ENCODE results near the gene SMARCC2. TPM values are rescaled to one million over a fixed set of nuclear protein-coding genes. Genes with fewer than 3 reads are reported as not detected.

Gene SMARCC2
- total RNA-seq, 1 experiment from 2014 or later, result 129 TPM

GRCh38 chr12:56114084-56114483 is 75.2 kb downstream of the SMARCC2 start:
- H3K27ac ChIP-seq (ENCODE audit: low read length), result no peak overlapping the region
- in situ Hi-C loops (cut with HindIII; ENCODE audit: low pct_unique_long_range_greater_than_20kb, low sequenced_read_pairs) (no loop called here), intact Hi-C loops (cut with micrococcal nuclease; ENCODE audit: unreplicated experiment) (loop anchor here (10.0 kb wide), 1 partner anchor 69 kb away; the partner anchor contains the start of gene RPS26)
- POLR2A ChIA-PET, result no interaction called here
- peaks cover 36% of the 10 kb centered on the region for H3K36me3 ChIP-seq (ENCODE audit: control insufficient read depth, insufficient read depth, low read length)
- no peaks in the 10 kb centered on the region for H3K27me3 ChIP-seq (ENCODE audit: control insufficient read depth, insufficient read depth, low read length)
- peaks cover 18% of the 10 kb centered on the region for H3K4me1 ChIP-seq (ENCODE audit: control insufficient read depth, insufficient read depth, low read length)
- TF ChIP-seq SIN3A (IDR thresholded peaks at IDR 0.05; ENCODE audit: borderline replicate concordance, insufficient read depth, low read depth, low read length), result no peak
- TF ChIP-seq, protein P1, sequence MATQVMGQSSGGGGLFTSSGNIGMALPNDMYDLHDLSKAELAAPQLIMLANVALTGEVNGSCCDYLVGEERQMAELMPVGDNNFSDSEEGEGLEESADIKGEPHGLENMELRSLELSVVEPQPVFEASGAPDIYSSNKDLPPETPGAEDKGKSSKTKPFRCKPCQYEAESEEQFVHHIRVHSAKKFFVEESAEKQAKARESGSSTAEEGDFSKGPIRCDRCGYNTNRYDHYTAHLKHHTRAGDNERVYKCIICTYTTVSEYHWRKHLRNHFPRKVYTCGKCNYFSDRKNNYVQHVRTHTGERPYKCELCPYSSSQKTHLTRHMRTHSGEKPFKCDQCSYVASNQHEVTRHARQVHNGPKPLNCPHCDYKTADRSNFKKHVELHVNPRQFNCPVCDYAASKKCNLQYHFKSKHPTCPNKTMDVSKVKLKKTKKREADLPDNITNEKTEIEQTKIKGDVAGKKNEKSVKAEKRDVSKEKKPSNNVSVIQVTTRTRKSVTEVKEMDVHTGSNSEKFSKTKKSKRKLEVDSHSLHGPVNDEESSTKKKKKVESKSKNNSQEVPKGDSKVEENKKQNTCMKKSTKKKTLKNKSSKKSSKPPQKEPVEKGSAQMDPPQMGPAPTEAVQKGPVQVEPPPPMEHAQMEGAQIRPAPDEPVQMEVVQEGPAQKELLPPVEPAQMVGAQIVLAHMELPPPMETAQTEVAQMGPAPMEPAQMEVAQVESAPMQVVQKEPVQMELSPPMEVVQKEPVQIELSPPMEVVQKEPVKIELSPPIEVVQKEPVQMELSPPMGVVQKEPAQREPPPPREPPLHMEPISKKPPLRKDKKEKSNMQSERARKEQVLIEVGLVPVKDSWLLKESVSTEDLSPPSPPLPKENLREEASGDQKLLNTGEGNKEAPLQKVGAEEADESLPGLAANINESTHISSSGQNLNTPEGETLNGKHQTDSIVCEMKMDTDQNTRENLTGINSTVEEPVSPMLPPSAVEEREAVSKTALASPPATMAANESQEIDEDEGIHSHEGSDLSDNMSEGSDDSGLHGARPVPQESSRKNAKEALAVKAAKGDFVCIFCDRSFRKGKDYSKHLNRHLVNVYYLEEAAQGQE (IDR thresholded peaks at IDR 0.05; ENCODE audit: insufficient read depth in 1 of 2, low read depth in 2 of 2, low read length in 1 of 2), result no peak
- TF ChIP-seq, protein P2, sequence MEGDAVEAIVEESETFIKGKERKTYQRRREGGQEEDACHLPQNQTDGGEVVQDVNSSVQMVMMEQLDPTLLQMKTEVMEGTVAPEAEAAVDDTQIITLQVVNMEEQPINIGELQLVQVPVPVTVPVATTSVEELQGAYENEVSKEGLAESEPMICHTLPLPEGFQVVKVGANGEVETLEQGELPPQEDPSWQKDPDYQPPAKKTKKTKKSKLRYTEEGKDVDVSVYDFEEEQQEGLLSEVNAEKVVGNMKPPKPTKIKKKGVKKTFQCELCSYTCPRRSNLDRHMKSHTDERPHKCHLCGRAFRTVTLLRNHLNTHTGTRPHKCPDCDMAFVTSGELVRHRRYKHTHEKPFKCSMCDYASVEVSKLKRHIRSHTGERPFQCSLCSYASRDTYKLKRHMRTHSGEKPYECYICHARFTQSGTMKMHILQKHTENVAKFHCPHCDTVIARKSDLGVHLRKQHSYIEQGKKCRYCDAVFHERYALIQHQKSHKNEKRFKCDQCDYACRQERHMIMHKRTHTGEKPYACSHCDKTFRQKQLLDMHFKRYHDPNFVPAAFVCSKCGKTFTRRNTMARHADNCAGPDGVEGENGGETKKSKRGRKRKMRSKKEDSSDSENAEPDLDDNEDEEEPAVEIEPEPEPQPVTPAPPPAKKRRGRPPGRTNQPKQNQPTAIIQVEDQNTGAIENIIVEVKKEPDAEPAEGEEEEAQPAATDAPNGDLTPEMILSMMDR (IDR thresholded peaks at IDR 0.05), result no peak
- TF ChIP-seq TCF7L2 (IDR thresholded peaks at IDR 0.05; ENCODE audit: low read depth, low read length), result no peak
- TF ChIP-seq POLR2AphosphoS5 (IDR thresholded peaks at IDR 0.05; ENCODE audit: low read depth, low read length), result no peak
- ATAC-seq (no peak), DNase-seq (ENCODE audit: low read depth, low spot score) (no peak)
- H3K9me3 ChIP-seq (ENCODE audit: control insufficient read depth, insufficient read depth, low read depth, low read length), result no peaks in the 10 kb centered on the region
- BruUV-seq (replicated peaks), result no TSS peak
- CTCF ChIA-PET, result no interaction called here
- H3K4me3 ChIP-seq (ENCODE audit: low read depth in 2 of 2, low read length in 2 of 2), result no peak overlapping the region

Other genes starting within 250 kb of the SMARCC2 start
- gene PMEL, start 223.4 kb downstream of the SMARCC2 start, total RNA-seq (2021; ENCODE audit: unreplicated experiment), result 1.2 TPM
- 72.9 TPM for gene CDK2, start 222.7 kb downstream of the SMARCC2 start, total RNA-seq (2021; ENCODE audit: unreplicated experiment)
- 102 TPM for gene RAB5B, start 215.4 kb downstream of the SMARCC2 start, total RNA-seq (2021; ENCODE audit: unreplicated experiment)
- 20.7 TPM for gene SUOX, start 192.2 kb downstream of the SMARCC2 start, total RNA-seq (2021; ENCODE audit: unreplicated experiment)
- 6.9 TPM for gene IKZF4, start 168.4 kb downstream of the SMARCC2 start, total RNA-seq (2021; ENCODE audit: unreplicated experiment)
- gene RPS26, start 147.6 kb downstream of the SMARCC2 start, total RNA-seq (2021; ENCODE audit: unreplicated experiment), result 46.4 TPM
- gene ERBB3, start 109.3 kb downstream of the SMARCC2 start, total RNA-seq (2021; ENCODE audit: unreplicated experiment), result 0.90 TPM
- gene PA2G4, start 84.9 kb downstream of the SMARCC2 start, total RNA-seq (2021; ENCODE audit: unreplicated experiment), result 175 TPM
- gene RPL41, start 72.8 kb downstream of the SMARCC2 start, total RNA-seq (2021; ENCODE audit: unreplicated experiment), result 2,264 TPM
- 6.0 TPM for gene ZC3H10, start 71.2 kb downstream of the SMARCC2 start, total RNA-seq (2021; ENCODE audit: unreplicated experiment)
- gene ESYT1, start 61.2 kb downstream of the SMARCC2 start, total RNA-seq (2021; ENCODE audit: unreplicated experiment), result 152 TPM
- gene MYL6B, start 36.9 kb downstream of the SMARCC2 start, total RNA-seq (2021; ENCODE audit: unreplicated experiment), result 66.5 TPM
- 1,024 TPM for gene MYL6, start 31.1 kb downstream of the SMARCC2 start, total RNA-seq (2021; ENCODE audit: unreplicated experiment)
- 35.3 TPM for gene RNF41, start 32.4 kb upstream of the SMARCC2 start, total RNA-seq (2021; ENCODE audit: unreplicated experiment)
- gene NABP2, start 34.9 kb upstream of the SMARCC2 start, total RNA-seq (2021; ENCODE audit: unreplicated experiment), result 99.6 TPM
- 0.23 TPM for gene SLC39A5, start 40.6 kb upstream of the SMARCC2 start, total RNA-seq (2021; ENCODE audit: unreplicated experiment)
- gene ANKRD52, start 68.9 kb upstream of the SMARCC2 start, total RNA-seq (2021; ENCODE audit: unreplicated experiment), result 67.5 TPM
- gene COQ10A, start 77.5 kb upstream of the SMARCC2 start, total RNA-seq (2021; ENCODE audit: unreplicated experiment), result 20.0 TPM
- gene CS, start 110.8 kb upstream of the SMARCC2 start, total RNA-seq (2021; ENCODE audit: unreplicated experiment), result 240 TPM
- gene CNPY2, start 126.5 kb upstream of the SMARCC2 start, total RNA-seq (2021; ENCODE audit: unreplicated experiment), result 115 TPM
- 71.9 TPM for gene PAN2, start 144.5 kb upstream of the SMARCC2 start, total RNA-seq (2021; ENCODE audit: unreplicated experiment)
- gene IL23A, start 149.4 kb upstream of the SMARCC2 start, total RNA-seq (2021; ENCODE audit: unreplicated experiment), result 0.41 TPM
- 50.4 TPM for gene STAT2, start 170.6 kb upstream of the SMARCC2 start, total RNA-seq (2021; ENCODE audit: unreplicated experiment)
- gene APOF, start 173.4 kb upstream of the SMARCC2 start, total RNA-seq (2021; ENCODE audit: unreplicated experiment), result 0.10 TPM

All from Panc1 (cell line).